IMR-90 (cell line): ENCODE results near the gene ARRDC1. TPM values are rescaled to one million over a fixed set of nuclear protein-coding genes. Genes with fewer than 3 reads are reported as not detected.

Experiments used
- ATAC-seq: fragments of 200-7000 bp; cut with Tn5 transposase; 2 replicates; pipeline ENCODE4 v1.9.1; 2020; ENCODE audit warnings: low read depth, mild to moderate bottlenecking, moderate library complexity
- BruUV-seq: library from RNA; stranded (reverse); fragments of 400-500 nt; replicated peaks from 2 replicates; lab custom pipeline; 2021; lab: Mats Ljungman, UMichigan
- CTCF ChIA-PET: fragments of 300-600 bp; formaldehyde crosslinking; extraction: SDS; loops from one replicate; lab custom pipeline; 2021; ENCODE audit warnings: antibody characterized with exemption; lab: Yijun Ruan, JAX
- POLR2A ChIA-PET: fragments of 300-600 bp; sonication (Branson Sonifier 250); formaldehyde crosslinking; loops from one replicate; lab custom pipeline; 2022; ENCODE audit warnings: antibody characterized with exemption; ENCODE audit not compliant: unreplicated experiment; lab: Charles Lee
- DNase-seq: peaks from one replicate; pipeline ENCODE4 v3.0.0; 2013
- H2AFZ ChIP-seq: replicated peaks from 2 replicates; pipeline ENCODE3; 2013; ENCODE audit warnings: low read length, mild to moderate bottlenecking; ENCODE audit not compliant: poor library complexity
- H2AK5ac ChIP-seq: 2 replicates; pipeline ENCODE4 v1.6.1; 2013; ENCODE audit warnings: low read depth, low read length, inconsistent platforms
- H2AK9ac ChIP-seq: replicated peaks from 2 replicates; pipeline ENCODE3; 2013; ENCODE audit warnings: mild to moderate bottlenecking, low read depth, low read length, moderate library complexity; ENCODE audit not compliant: poor library complexity
- H2BK120ac ChIP-seq: 2 replicates; pipeline ENCODE4 v1.6.1; 2013; ENCODE audit warnings: low read depth, low read length, inconsistent platforms
- H2BK15ac ChIP-seq: 3 replicates; pipeline ENCODE4 v1.6.1; 2013; ENCODE audit warnings: low read depth, low read length, inconsistent platforms
- H2BK20ac ChIP-seq: 2 replicates; pipeline ENCODE4 v1.6.1; 2013; ENCODE audit warnings: low read depth, mild to moderate bottlenecking, inconsistent platforms, low read length, moderate library complexity
- H2BK5ac ChIP-seq: 2 replicates; pipeline ENCODE4 v1.6.1; 2013; ENCODE audit warnings: mild to moderate bottlenecking, low read depth, low read length, inconsistent platforms; ENCODE audit not compliant: poor library complexity, severe bottlenecking
- H3K14ac ChIP-seq: replicated peaks from 2 replicates; pipeline ENCODE4 v1.6.1; 2013; ENCODE audit warnings: low read depth, low read length, inconsistent platforms
- H3K18ac ChIP-seq: 2 replicates; pipeline ENCODE4 v1.6.1; 2013; ENCODE audit warnings: low read depth, low read length, control low read depth
- H3K23ac ChIP-seq: 2 replicates; pipeline ENCODE4 v1.6.1; 2013; ENCODE audit warnings: low read depth, low read length, inconsistent platforms
- H3K27ac ChIP-seq: 2 replicates; pipeline ENCODE4 v1.5.1; 2013; ENCODE audit warnings: mild to moderate bottlenecking, control low read depth, low read length; ENCODE audit not compliant: insufficient read depth
- H3K27me3 ChIP-seq: 2 replicates; pipeline ENCODE4 v1.6.1; 2013; ENCODE audit warnings: low read length; ENCODE audit not compliant: control insufficient read depth, insufficient read depth
- H3K36me3 ChIP-seq: 2 replicates; pipeline ENCODE4 v1.6.1; 2013; ENCODE audit warnings: low read length, mixed read lengths; ENCODE audit not compliant: control insufficient read depth, insufficient read depth
- H3K4ac ChIP-seq: 2 replicates; pipeline ENCODE4 v1.6.1; 2013; ENCODE audit warnings: low read depth, low read length, inconsistent platforms
- H3K4me1 ChIP-seq: 2 replicates; pipeline ENCODE4 v1.6.1; 2013; ENCODE audit warnings: low read length, mixed read lengths; ENCODE audit not compliant: control insufficient read depth, insufficient read depth
- H3K4me2 ChIP-seq: 2 replicates; pipeline ENCODE4 v1.6.1; 2013; ENCODE audit warnings: low read depth, mild to moderate bottlenecking, control low read depth, low read length, moderate library complexity
- H3K4me3 ChIP-seq: 2 replicates; pipeline ENCODE4 v1.5.1; 2013; ENCODE audit warnings: low read depth, mild to moderate bottlenecking, control low read depth, low read length, moderate library complexity; ENCODE audit not compliant: insufficient read depth
- H3K56ac ChIP-seq: 2 replicates; pipeline ENCODE4 v1.6.1; 2013; ENCODE audit warnings: low read length, inconsistent platforms; ENCODE audit not compliant: insufficient read depth; ENCODE audit errors: extremely low read depth
- H3K79me1 ChIP-seq, 2 experiments: 2 replicates each; pipeline ENCODE4 v1.6.1; 2013; ENCODE audit warnings: low read length in 2 of 2, inconsistent platforms in 1 of 2, low read depth in 1 of 2
- H3K9ac ChIP-seq: 2 replicates; pipeline ENCODE4 v1.6.1; 2013; ENCODE audit warnings: low read depth, low read length, control low read depth
- H3K9me1 ChIP-seq: 2 replicates; pipeline ENCODE4 v1.6.1; 2013; ENCODE audit warnings: low read length, inconsistent platforms; ENCODE audit not compliant: insufficient read depth
- H3K9me3 ChIP-seq: 2 replicates; pipeline ENCODE4 v1.6.1; 2013; ENCODE audit warnings: low read length; ENCODE audit not compliant: control insufficient read depth, insufficient read depth
- H4K20me1 ChIP-seq: 2 replicates; pipeline ENCODE4 v1.6.1; 2013; ENCODE audit warnings: low read length, inconsistent platforms; ENCODE audit not compliant: insufficient read depth
- H4K5ac ChIP-seq: 2 replicates; pipeline ENCODE4 v1.6.1; 2013; ENCODE audit warnings: mild to moderate bottlenecking, low read depth, low read length, control low read depth
- H4K8ac ChIP-seq, 2 experiments: 2 replicates each; pipeline ENCODE4 v1.6.1; 2013; ENCODE audit warnings: low read depth in 2 of 2, low read length in 2 of 2, control low read depth in 1 of 2, inconsistent platforms in 1 of 2
- H4K91ac ChIP-seq: 2 replicates; pipeline ENCODE4 v1.6.1; 2013; ENCODE audit warnings: low read depth, low read length, inconsistent platforms; ENCODE audit not compliant: insufficient read depth
- FOS ChIP-seq: fragments of 150-350 bp; IDR thresholded peaks from 2 replicates; pipeline ENCODE4 v1.6.1; 2016; ENCODE audit warnings: low read depth, low read length
- MAFK ChIP-seq: IDR thresholded peaks from 2 replicates; pipeline ENCODE4 v1.6.1; 2012; ENCODE audit warnings: low read depth, low read length, improper control_type of control experiment
- MAZ ChIP-seq: IDR thresholded peaks from 2 replicates; pipeline ENCODE4 v1.6.1; 2012; ENCODE audit warnings: low read depth, mild to moderate bottlenecking, low read length, improper control_type of control experiment, moderate library complexity, borderline replicate concordance
- RAD21 ChIP-seq: IDR thresholded peaks from 2 replicates; pipeline ENCODE4 v1.6.1; 2012; ENCODE audit warnings: low read length, improper control_type of control experiment
- USF2 ChIP-seq: fragments of 150-350 bp; IDR thresholded peaks from 2 replicates; pipeline ENCODE4 v1.6.1; 2017; ENCODE audit warnings: mild to moderate bottlenecking, antibody characterized with exemption, low read length, low read depth
- WGBS, 2 experiments: methylation state at CpG; one replicate each; pipeline versions ENCODE4 v1.1.5 to v1.1.7; 2013; ENCODE audit warnings: missing lambda C conversion rate in 2 of 2; ENCODE audit not compliant: insufficient read length in 1 of 2; ENCODE audit errors: extremely low coverage in 2 of 2; 5-methylcytosine and 5-hydroxymethylcytosine counted together
- dilution Hi-C: fragments of 300-500 bp; cut with HindIII; formaldehyde crosslinking; loops from one replicate; pipeline ENCODE4 v1.14.3; 2018; ENCODE audit warnings: low sequenced_read_pairs; ENCODE audit not compliant: unreplicated experiment
- in situ Hi-C: fragments of 300-500 bp; cut with MboI; formaldehyde crosslinking; loops from 3 replicates; pipeline ENCODE4 v1.14.3; 2019; ENCODE audit warnings: low sequenced_read_pairs, inconsistent platforms, mixed read lengths
- intact Hi-C: fragments of 100-400 bp; cut with micrococcal nuclease; formaldehyde crosslinking; loops from 2 replicates; pipeline ENCODE4 v1.10.0; 2022
- polyA plus RNA-seq, 3 experiments: library from polyadenylated mRNA; depleted of rRNA; stranded (reverse); fragments of >200 nt; gene quantifications; 2 replicates each; pipeline ENCODE4 v1.2.3, GENCODE V29; 2012; ENCODE audit warnings: low replicate concordance in 1 of 3
- total RNA-seq: library from RNA; depleted of rRNA; stranded (reverse); fragments of >200 nt; gene quantifications from 2 replicates; pipeline ENCODE4 v1.2.3, GENCODE V29; 2012

ARRDC1 gene
- total and polyA plus RNA-seq, 2 of the 4 experiments (the other 2 are of a cell fraction): 7.7 to 41.4 TPM

GRCh38 chr9:137650779-137651178, 45.3 kb downstream of the ARRDC1 start:
- intact Hi-C loops: no loop called here
- Histone ChIP-seq H2AK5ac (no peak overlapping the region; the same call in 1 of the 2 replicates), H4K5ac (no peak overlapping the region), H3K14ac (no peak overlapping the region), H3K4me1 (no peaks in the 10 kb centered on the region), H4K20me1 (peaks cover 51% of the 10 kb centered on the region), H2BK5ac (no peak overlapping the region), H3K9me1 (peaks cover 21% of the 10 kb centered on the region), H2BK15ac (no peak overlapping the region), H3K27me3 (no peaks in the 10 kb centered on the region), H3K79me1 (peaks cover 32 to 84% of the 10 kb centered on the region in 2 experiments), H3K9ac (no peak overlapping the region), H4K8ac (no peak overlapping the region), H3K27ac (no peak overlapping the region), H3K4me3 (no peak overlapping the region), H3K9me3 (no peaks in the 10 kb centered on the region), H2AFZ (no peak overlapping the region), H3K18ac (no peak overlapping the region), H3K36me3 (peaks cover 6% of the 10 kb centered on the region), H2BK120ac (no peak overlapping the region), H3K4ac (no peak overlapping the region), H3K23ac (no peak overlapping the region), H2AK9ac (no peak overlapping the region), H3K56ac (no peak overlapping the region), H2BK20ac (no peak overlapping the region), H4K91ac (no peak overlapping the region), H3K4me2 (no peak overlapping the region)
- no CpG with 5 or more reads among the region's 7 CpGs for WGBS, 2 experiments
- in situ Hi-C loops: no loop called here
- dilution Hi-C loops: no loop called here
- ATAC-seq (no peak), DNase-seq (no peak)
- POLR2A ChIA-PET: no interaction called here
- BruUV-seq: no TSS peak
- TF ChIP-seq FOS: no peak
- no peak for TF ChIP-seq RAD21
- TF ChIP-seq MAFK: no peak
- TF ChIP-seq MAZ: no peak
- no peak for TF ChIP-seq USF2
- CTCF ChIA-PET: no interaction called here
